Rectal smooth muscle tissue (tissue), 1 donor: ENCODE measurements around the gene MYO16.

Experiments
- H3K27ac ChIP-seq: one replicate; pipeline ENCODE4 v1.7.0; 2013; ENCODE audit warnings: low read depth, low read length, inconsistent platforms
- H3K27me3 ChIP-seq: one replicate; pipeline ENCODE4 v1.7.0; 2013; ENCODE audit warnings: low read length; ENCODE audit not compliant: control insufficient read depth, insufficient read depth
- H3K36me3 ChIP-seq: one replicate; pipeline ENCODE4 v1.7.0; 2013; ENCODE audit warnings: low read length; ENCODE audit not compliant: control insufficient read depth, insufficient read depth
- H3K4me1 ChIP-seq: one replicate; pipeline ENCODE4 v1.7.0; 2013; ENCODE audit warnings: low read length; ENCODE audit not compliant: control insufficient read depth, insufficient read depth
- H3K4me3 ChIP-seq: one replicate; pipeline ENCODE4 v1.7.0; 2013; ENCODE audit warnings: low read length
- H3K9ac ChIP-seq: one replicate; pipeline ENCODE4 v1.7.0; 2013; ENCODE audit warnings: low read length

Gene MYO16

GRCh38 chr13:108674346-108674745 lies 44.9 kb downstream of the MYO16 start:
- Histone ChIP-seq H3K4me1 (no peaks in the 10 kb centered on the region), H3K27me3 (no peaks in the 10 kb centered on the region), H3K4me3 (no peak overlapping the region), H3K9ac (no peak overlapping the region), H3K36me3 (no peaks in the 10 kb centered on the region), H3K27ac (no peak overlapping the region)

- Histone ChIP-seq H3K27me3 (no peaks in the 10 kb centered on the region), H3K4me1 (no peaks in the 10 kb centered on the region), H3K4me3 (no peak overlapping the region), H3K9ac (no peak overlapping the region), H3K36me3 (no peaks in the 10 kb centered on the region), H3K27ac (no peak overlapping the region)
Measured at GRCh38 chr13:108674771-108675170, 45.4 kb downstream of the MYO16 start.

- Histone ChIP-seq H3K4me3 (no peak overlapping the region), H3K27ac (no peak overlapping the region), H3K4me1 (no peaks in the 10 kb centered on the region)
Measured at GRCh38 chr13:108676620-108677019, 47.2 kb downstream of the MYO16 start.

GRCh38 chr13:108677806-108678205 lies 48.4 kb downstream of the MYO16 start:
- Histone ChIP-seq H3K9ac (no peak overlapping the region), H3K27me3 (no peaks in the 10 kb centered on the region), H3K36me3 (no peaks in the 10 kb centered on the region), H3K4me3 (no peak overlapping the region), H3K27ac (no peak overlapping the region), H3K4me1 (no peaks in the 10 kb centered on the region)

More at GRCh38 chr13:108676620-108677019, 47.2 kb downstream of the MYO16 start:
- no peak overlapping the region for H3K9ac ChIP-seq
- H3K27me3 ChIP-seq = no peaks in the 10 kb centered on the region
- H3K36me3 ChIP-seq = no peaks in the 10 kb centered on the region

GRCh38 chr13:108680011-108680410 lies 50.6 kb downstream of the MYO16 start:
- Histone ChIP-seq H3K4me3 (no peak overlapping the region), H3K9ac (no peak overlapping the region), H3K27me3 (no peaks in the 10 kb centered on the region), H3K36me3 (no peaks in the 10 kb centered on the region), H3K27ac (no peak overlapping the region), H3K4me1 (no peaks in the 10 kb centered on the region)

GRCh38 chr13:108681986-108682575 lies 52.7 kb downstream of the MYO16 start:
- no peak overlapping the region for H3K4me3 ChIP-seq
- H3K27me3 ChIP-seq = no peaks in the 10 kb centered on the region
- no peak overlapping the region for H3K27ac ChIP-seq
- H3K9ac ChIP-seq = no peak overlapping the region
- H3K36me3 ChIP-seq = no peaks in the 10 kb centered on the region
- H3K4me1 ChIP-seq = no peaks in the 10 kb centered on the region

- H3K27me3 ChIP-seq = no peaks in the 10 kb centered on the region
- H3K4me3 ChIP-seq = no peak overlapping the region
- no peak overlapping the region for H3K27ac ChIP-seq
Measured at GRCh38 chr13:108682714-108683113, 53.3 kb downstream of the MYO16 start.

GRCh38 chr13:108686027-108686426 lies 56.6 kb downstream of the MYO16 start:
- Histone ChIP-seq H3K9ac (no peak overlapping the region), H3K27ac (no peak overlapping the region), H3K27me3 (no peaks in the 10 kb centered on the region), H3K36me3 (no peaks in the 10 kb centered on the region), H3K4me1 (no peaks in the 10 kb centered on the region), H3K4me3 (no peak overlapping the region)

More at GRCh38 chr13:108682714-108683113, 53.3 kb downstream of the MYO16 start:
- Histone ChIP-seq H3K9ac (no peak overlapping the region), H3K36me3 (no peaks in the 10 kb centered on the region), H3K4me1 (no peaks in the 10 kb centered on the region)

GRCh38 chr13:108690726-108691125 lies 61.3 kb downstream of the MYO16 start:
- no peaks in the 10 kb centered on the region for H3K36me3 ChIP-seq
- H3K4me1 ChIP-seq = no peaks in the 10 kb centered on the region
- no peak overlapping the region for H3K9ac ChIP-seq
- H3K4me3 ChIP-seq = no peak overlapping the region
- no peak overlapping the region for H3K27ac ChIP-seq
- no peaks in the 10 kb centered on the region for H3K27me3 ChIP-seq

GRCh38 chr13:108700422-108701170 lies 71.2 kb downstream of the MYO16 start:
- Histone ChIP-seq H3K9ac (no peak overlapping the region), H3K4me3 (no peak overlapping the region), H3K27me3 (no peaks in the 10 kb centered on the region), H3K27ac (no peak overlapping the region), H3K36me3 (no peaks in the 10 kb centered on the region), H3K4me1 (no peaks in the 10 kb centered on the region)

GRCh38 chr13:108702171-108702570 lies 72.8 kb downstream of the MYO16 start:
- Histone ChIP-seq H3K27me3 (no peaks in the 10 kb centered on the region), H3K36me3 (no peaks in the 10 kb centered on the region), H3K9ac (no peak overlapping the region), H3K27ac (no peak overlapping the region), H3K4me1 (no peaks in the 10 kb centered on the region), H3K4me3 (no peak overlapping the region)

- Histone ChIP-seq H3K9ac (no peak overlapping the region), H3K36me3 (no peaks in the 10 kb centered on the region), H3K4me3 (no peak overlapping the region), H3K27ac (no peak overlapping the region), H3K27me3 (no peaks in the 10 kb centered on the region), H3K4me1 (no peaks in the 10 kb centered on the region)
Measured at GRCh38 chr13:108705031-108705430, 75.6 kb downstream of the MYO16 start.

GRCh38 chr13:108707584-108707983 lies 78.2 kb downstream of the MYO16 start:
- no peaks in the 10 kb centered on the region for H3K27me3 ChIP-seq
- H3K9ac ChIP-seq = no peak overlapping the region
- no peaks in the 10 kb centered on the region for H3K36me3 ChIP-seq

More at GRCh38 chr13:108707584-108707983, 78.2 kb downstream of the MYO16 start:
- no peaks in the 10 kb centered on the region for H3K4me1 ChIP-seq
- no peak overlapping the region for H3K4me3 ChIP-seq
- no peak overlapping the region for H3K27ac ChIP-seq
